ENCODE data around the gene AKR1C2.
"Not testable (repeated sequence)": the region's sequence is repeated elsewhere in the genome, so short reads cannot be mapped to it uniquely, and the experiment has no call there.

GRCh38 chr10:5031588-5031987 lies 27.9 kb upstream of the AKR1C2 start:
- not testable (repeated sequence) for TF ChIP-seq SIN3A (IDR thresholded peaks at IDR 0.05; ENCODE audit: low read depth, low read length); ATF2 (IDR thresholded peaks at IDR 0.05; ENCODE audit: low read length); EP300 (IDR thresholded peaks at IDR 0.05; ENCODE audit: borderline replicate concordance in 1 of 2, control insufficient read depth in 1 of 2, low read depth in 2 of 2, low read length in 2 of 2); SMC3 (IDR thresholded peaks at IDR 0.05; ENCODE audit: borderline replicate concordance, low read length); CTCF (IDR thresholded peaks at IDR 0.05 in 2 of 3, conservative IDR thresholded peaks at IDR 0.05 in 1 of 3; ENCODE audit: control insufficient read depth in 2 of 3, extremely low read depth in 1 of 3, insufficient read depth in 1 of 3, low read depth in 3 of 3, low read length in 3 of 3); NRF1 (conservative IDR thresholded peaks at IDR 0.05; ENCODE audit: low read depth, low read length)

Measured in GM12878 (cell line).